NCI-H2081 treated with DMSO at 0.1 percent for 48 hours (cell line): ENCODE results near the gene ADPRHL1.

Experiments
- DNase-seq: peaks from one replicate; lab custom pipeline; 2025; lab: John Stamatoyannopoulos, UW

ADPRHL1 gene

DNA sequence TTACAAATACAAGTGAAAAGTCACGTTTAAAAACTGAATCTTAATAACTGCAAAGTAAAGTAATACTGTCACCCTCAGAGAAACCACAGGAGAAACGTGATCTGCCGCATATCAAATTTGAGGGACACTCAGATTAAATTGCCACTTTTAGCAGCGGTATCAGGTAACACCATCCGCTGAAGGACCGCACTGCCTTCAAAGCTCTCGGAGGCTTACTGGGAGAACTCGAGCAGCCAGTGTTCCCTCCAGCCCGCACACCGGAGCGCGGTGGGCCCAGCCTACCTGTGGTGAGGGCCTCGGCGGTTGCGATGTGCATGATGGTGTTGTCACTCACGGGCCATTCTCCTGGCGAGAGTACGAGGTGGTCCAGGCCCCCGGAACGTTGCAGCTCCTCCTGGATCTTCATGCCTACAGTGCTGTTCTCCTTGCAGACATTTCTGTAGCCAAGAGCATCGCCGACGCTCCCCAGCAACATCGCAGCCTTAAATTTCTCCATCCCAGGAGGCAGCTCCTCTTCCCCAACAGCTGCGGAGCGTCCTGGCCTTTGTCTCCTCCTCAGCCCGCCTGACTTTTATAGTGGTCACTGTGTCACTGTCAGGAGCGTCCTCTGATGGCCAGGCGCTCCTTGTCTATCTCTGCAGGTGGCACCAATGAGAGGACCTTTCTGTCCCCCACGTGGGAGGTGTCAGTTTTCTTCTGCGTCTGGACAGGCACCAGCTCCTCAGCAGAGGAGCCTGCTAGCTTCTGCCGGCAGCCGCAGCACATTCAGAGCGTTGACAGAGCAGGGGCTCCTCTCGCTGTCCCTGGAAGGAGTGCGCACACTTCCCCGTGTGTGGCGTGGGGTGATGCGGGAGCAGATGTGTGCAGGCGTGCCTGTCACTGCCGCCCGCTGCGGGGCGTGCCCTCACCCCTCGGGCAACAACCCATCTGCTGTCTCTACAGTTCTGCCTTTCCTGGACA, at the start of gene ADPRHL1:
ADPRHL1 (minus strand) TSS at position 547 of the 960 bp plus-strand sequence; CDS start at position 496, 51 bp downstream.
- no peak for DNase-seq

DNA sequence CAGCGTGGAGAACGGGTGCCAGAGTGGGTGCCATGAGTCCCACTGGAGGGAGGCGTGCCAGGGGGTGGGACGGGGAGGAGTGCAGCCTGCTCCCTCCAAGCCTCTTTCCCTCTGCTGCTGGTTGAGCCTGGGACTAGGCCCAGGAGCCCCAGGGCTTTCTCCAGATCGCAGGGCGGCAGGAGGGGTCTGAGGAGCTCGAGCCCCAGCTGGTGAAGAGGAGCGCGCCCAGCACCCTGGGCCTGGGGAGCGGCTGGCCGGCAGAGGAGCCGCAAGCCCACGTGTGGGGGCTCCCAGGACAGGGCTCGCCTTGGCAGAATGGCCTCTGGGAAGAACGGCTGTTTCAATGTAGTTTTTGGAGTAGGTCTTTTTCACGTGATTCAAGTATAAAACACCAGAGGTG, 49.4 kb upstream of the ADPRHL1 start:
- DNase-seq: no peak

DNA sequence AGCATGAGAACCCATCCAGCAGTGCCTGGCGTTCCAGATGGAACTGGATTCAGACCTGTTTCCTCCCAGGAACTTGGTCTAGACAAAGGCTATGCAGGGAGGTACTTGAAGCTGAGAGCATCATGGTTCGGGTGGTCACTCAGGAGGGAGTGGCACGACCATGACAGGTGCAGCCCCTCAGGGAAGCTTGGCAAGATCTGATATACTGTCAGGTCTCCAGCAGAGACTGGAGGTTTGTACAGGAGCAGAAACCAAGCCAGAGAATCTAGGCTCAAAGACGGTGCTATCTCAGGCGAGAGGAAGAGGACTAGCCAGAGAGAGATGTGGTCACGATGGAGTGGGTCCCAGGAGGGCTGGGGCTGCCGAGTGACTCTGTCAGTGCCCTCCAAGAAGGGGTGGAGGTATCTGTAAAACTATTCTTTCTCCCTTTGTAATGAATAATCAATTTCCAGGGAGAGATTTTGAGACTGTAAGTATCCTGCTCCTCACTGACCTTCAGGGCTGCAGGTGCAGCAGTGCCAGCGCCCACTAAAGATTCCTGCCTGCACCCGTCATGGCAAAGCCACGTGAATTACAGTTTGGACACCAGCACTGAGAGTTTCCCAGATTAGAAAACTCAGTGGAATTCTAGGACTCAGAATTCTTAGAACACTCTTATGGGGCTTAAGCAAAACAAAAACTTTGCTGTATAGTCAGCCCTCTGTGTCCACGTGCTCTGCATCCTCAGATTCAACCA, 47.4 kb upstream of the ADPRHL1 start:
- DNase-seq: no peak

DNA sequence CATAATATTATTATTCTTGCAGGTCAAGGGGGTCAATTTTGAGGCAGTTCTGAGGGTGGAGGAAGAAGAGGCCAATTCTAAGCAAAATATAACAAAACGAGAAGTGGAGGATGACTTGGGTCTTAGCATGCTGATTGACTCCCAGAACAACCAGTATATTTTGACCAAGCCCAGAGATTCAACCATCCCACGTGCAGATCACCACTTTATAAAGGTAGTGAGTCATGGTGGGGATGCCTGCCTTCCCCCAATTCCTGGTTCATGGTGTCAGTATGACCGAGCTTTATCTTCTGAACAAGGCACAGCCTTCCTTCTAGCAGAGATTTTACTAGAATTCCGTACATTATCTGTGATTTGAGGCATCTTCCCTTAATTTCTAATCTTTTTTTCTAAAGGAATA, 46.6 kb upstream of the ADPRHL1 start:
- DNase-seq: no peak

DNA sequence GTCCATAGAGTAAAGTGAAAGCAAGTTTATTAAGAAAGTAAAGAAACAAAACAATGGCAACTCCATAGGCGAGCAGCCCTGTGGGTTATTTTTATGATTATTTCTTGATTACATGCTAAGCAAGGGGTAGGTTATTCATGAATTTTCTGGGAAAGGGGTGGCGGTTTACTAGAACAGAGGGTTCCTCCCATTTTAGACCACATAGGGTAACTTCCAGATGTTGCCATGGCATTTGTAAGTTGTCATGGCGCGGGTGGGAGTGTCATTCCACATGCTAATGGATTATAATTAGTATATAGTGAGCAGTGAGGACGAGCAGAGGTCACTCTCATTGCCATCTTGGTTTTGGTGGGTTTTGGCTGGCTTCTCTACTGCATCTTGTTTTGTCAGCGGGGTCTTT, 45.6 kb upstream of the ADPRHL1 start:
- DNase-seq: no peak

DNA sequence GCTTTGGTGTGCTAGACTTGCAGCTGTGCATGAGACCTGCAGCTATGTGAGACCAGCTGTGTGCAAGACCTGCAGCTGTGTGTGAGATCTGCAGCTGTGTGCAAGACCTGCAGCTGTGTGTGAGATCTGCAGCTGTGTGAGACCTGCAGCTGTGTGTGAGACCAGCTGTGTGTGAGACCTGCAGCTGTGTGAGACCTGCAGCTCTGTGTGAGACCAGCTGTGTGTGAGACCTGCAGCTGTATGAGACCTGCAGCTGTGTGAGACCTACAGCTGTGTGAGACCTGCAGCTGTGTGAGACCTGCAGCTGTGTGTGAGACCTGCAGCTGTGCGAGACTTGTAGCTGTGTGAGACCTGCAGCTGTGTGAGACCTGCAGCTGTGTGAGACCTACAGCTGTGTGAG, 43.9 kb upstream of the ADPRHL1 start:
- no peak for DNase-seq

DNA sequence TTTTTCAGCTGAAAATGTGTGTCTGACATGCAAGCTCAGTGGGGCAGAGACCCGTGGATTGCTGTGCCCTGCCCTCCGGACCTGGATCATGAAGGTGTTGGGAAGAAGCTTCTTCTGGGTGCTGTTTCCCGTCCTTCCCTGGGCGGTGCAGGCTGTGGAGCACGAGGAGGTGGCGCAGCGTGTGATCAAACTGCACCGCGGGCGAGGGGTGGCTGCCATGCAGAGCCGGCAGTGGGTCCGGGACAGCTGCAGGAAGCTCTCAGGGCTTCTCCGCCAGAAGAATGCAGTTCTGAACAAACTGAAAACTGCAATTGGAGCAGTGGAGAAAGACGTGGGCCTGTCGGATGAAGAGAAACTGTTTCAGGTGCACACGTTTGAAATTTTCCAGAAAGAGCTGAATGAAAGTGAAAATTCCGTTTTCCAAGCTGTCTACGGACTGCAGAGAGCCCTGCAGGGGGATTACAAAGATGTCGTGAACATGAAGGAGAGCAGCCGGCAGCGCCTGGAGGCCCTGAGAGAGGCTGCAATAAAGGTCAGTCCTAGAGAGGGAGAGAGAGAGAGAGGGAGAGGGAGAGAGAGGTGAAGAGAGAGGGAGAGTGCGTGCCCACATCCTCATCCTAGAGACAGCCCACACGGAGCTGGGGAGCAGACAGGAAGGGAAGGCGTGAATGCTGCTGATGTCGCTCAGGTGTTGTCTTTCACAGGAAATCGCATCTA, 42.4 kb upstream of the ADPRHL1 start:
- DNase-seq: no peak

DNA sequence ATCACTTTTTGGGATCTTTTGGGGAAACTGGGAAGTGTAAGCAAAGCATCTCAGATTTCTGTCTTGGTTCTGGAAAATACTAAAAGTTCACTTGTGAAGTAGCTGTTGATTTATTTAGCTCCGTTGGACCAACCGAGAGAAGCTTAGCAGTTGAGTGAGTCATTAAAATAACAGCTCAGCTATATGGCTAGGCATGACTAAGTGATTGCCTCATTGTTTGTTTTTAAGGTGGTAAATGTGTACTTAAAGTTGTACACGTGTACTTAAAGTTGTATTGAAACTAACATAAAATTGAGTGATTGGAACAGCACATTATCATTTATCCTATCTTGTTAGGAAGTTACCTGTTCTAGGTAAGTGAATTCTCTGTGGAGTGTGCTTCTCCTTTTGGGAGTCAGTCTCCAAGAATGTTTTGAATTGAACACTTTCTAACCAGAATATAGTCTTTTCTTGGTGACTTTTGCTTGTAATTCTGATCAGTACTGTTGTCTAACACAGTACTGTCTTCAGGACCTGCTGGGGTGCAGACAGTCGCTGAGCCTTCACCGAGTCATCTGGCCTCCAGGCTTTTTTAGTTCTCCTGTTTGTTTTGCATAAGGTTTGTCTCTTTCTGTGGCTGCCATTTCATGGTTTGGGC, 40.1 kb upstream of the ADPRHL1 start:
- no peak for DNase-seq

DNA sequence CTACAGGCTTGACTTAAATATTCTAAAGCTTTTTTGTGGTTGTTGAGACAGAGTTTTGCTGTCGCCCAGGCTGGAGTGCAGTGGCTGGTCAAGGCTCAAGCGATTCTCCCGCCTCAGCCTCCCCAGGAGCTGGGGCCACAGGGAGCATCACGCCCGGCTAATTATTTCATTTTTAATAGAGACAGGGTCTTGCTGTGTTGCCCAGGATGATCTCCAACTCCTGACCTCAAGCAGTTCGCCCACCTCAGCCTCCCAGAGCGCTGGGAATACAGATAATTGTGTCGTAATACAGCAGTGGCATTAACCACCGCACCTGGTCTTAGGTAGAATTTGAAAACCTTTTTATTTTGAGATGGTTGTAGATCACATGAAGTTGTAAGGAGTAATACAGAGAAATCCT, 38.7 kb upstream of the ADPRHL1 start:
- no peak for DNase-seq

DNA sequence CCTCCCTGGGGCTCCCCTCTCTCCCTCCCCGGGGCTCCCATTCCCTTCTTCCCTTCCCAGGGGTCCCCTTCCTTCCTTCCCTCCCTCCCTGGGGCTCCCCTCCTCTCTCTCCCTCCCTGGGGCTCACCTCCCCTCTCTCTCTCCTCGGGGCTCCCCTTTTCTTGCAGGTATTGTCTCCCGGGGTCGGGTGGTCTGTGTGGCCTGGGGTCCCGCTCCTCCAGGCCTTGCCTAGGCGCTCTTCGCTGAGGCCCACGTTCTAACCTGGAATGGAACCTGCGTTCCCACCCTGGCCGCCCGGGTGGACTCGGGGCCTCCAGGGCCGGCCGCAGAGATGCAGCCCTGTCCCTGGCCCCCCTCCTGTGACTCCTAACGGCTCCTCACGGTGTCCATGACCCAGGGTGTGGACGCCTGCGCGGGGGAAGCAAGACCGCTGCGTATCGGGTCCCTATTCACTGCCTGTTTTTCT, 38.2 kb upstream of the ADPRHL1 start:
- DNase-seq: no peak

DNA sequence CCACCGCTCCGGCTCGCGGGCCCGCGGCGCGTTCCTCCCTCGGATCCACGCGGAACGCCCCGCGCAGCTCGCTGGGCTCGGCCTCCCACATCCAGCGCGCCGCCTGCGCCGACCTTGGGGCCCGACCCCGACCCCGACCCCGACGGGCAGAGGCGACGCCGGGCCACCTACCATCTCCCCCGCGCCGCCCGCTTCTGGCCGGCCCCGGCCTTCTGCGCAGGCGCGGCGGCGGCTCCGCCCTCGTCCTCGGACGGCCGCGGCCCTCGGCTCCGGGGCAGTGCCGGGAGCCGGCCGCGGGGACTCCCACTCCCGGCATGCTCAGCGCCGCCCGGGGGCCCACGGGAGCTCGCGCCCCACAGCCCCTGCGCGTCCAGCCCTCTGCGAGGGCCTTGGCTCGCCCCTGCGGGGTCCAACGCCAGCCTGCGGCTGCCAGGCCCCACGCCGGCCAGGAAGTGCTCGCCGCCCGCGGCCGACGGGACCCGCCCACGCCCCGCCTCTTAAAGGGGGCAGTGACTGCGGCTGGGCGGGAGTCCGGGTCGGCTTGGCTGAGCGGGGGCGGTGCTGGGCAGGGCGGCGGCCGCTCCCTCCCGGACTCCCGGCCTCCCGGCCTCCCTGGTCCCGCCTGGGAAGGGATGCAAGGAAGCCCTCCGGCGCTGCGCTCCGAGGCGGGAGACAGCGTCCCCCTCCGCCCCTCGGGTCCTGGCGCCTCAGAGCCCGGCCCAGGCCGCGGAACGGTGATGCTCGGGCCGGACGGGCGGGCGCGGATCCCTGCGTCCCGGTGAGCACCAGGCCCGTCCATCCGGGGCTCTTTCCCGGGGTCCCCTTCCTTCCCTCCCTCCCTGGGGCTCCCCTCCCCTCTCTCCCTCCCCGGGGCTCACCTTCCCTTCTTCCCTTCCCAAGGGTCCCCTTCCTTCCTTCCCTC, 37.5 kb upstream of the ADPRHL1 start, which contains the start of gene DCUN1D2:
DCUN1D2 (minus strand) TSS at position 216 of the 922 bp plus-strand sequence; CDS start at position 174, 42 bp downstream.
- peak; percentile 39 for DNase-seq

DNA sequence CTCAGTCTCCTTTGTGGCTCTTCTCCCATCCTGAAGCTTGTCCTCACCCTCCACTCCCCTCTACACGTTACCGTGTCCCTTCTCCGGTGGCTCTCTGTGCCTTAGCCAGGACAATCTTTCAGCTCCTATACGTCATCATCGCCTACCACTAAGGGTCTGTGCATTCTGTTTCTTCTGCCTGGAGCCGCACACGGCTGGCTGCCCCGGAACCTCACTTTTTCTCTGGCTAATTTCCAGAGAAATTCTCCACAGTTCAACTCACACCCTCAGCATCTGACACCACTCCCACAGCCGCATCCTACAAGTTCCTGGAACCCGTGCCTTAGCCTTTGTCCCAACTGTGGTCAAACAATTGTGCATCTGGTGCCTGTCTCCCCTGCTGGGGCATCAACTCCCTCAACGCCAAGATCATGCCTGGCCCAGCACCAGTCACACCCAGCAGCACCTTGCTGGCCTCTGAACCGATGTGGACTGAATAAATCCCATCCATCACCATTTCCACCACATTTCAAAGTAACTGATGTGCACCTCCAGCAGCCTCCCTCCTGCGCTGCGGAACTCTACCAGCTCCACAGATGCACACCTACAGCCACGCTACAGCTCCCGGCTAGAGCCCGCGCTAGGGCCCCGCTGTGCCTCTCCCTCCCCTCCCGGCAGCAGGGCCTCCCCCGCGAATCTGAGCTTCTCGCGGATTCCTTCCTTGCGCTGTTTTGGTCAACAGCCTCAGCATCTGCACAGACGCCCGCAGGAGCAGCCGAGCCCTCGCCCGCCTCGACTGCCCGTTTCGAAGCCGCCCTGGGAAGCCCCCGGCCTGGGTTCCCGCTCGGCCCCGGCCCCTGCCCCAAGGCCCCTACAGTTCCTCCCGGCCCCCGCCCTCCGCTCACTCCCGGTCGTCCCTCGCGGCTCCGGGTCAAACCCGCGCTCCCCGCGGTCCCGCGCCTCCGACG, 36.5 kb upstream of the ADPRHL1 start:
- DNase-seq: no peak

DNA sequence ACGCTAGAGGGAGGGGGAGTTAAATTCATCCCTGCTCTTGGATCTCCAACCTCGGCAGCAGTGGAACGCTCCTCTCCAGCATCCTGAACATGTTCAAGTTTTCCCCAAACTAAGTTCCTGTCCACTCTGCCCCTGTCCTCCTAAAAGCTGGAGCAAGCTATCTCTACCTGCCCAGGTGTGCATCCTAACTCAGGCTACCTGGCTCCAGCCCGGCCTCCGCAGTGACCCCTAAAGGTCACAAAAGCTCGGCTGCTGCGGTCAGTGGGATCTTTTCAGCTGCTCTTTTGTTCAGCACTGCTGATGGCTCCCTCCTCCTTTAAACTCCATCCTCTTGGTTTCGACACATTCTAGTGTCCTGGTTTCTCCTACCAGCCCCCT, 35.9 kb upstream of the ADPRHL1 start:
- no peak for DNase-seq

DNA sequence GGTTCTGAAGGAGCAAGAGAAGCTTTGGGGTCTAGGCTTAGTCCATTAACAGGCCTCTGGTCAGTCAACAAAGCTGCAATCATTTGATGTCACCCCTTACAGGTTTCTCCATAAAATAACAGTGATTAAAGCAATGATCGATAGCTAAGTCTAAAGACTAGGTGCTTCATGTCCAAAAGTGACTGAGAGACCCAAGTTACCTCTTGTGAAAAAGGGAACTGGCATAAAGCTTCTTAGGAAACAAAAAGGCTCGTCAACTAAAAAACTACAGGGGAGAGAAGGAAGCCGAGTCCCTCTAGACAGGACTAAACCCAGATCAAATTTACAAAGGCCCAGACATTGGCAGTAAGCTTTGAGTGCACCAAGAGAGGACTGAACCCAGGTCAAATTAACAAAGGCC, 35.0 kb upstream of the ADPRHL1 start:
- no peak for DNase-seq

DNA sequence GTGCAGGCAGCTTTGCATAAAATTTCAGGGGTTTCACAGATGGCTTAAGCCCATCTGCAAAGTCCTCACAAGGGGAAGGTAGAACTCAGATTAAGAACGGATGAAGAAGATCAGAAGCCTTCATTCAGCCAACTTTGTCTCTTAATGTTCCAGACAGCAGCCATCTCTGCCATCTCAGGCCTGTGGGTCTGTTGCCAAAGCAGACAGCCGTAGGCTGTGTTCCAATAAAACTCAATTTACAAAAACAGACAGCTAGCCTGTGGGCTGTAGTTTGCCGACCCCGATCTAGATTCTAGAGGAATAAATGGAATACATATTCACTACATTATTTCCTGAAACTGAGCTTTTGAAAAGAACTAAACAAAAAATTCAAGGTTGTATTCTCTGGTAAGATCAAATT, 33.4 kb upstream of the ADPRHL1 start:
- DNase-seq: no peak

DNA sequence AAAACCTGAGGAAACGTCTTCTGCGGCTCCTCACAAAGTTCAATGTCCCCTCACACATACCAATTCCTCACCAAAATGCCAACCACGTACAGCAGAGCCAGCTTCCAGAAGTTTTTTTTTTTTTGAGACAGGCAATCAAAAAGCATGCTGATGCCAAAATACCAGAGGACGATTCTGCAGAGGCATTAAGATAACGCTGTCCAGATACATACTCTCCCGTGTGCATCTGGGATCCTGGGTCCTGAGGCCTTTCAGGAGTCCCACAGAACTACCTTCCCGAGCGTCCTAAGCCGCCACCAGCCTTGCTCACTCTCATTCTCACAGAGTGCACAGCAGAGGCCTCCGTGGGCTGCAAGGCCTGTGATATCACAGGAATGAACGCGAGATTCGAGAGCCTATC, 32.3 kb upstream of the ADPRHL1 start:
- no peak for DNase-seq

DNA sequence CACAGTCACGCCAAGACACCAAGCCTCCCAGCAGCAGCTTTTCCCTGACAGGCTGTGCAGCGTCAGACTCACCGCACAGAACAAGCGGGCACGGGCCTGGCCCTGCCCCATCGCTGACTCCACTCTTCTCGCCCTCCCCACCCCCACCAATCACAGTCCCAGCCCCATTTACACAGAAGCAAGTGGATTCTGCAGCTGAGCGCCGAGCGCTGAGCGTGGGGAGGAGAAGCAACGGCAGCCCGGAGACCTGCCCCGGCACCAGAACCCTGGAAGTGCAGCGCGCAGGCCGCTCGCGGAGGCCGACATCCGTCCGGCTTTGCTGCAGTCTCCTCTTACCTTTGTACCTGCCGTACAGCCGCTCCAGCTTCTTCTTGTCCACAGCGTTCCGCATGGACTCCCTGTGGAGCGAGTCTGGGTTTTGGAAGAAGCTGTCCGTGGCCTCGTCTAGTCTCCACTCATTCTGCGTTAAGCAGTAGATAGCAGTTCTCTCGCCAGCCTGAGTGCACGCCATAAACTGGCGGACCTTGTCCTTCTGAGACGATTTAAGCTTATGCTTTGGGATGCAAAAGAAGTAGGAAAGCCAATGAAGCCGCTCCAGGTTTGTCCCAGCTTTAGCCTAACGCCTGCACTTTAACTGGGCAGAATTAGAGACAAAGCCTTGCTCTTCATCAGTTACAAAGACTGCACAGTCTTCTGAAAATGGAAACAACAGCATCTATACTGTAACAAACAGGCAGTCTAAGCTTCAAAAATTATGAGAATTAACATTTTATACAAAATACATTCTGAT, 30.4 kb upstream of the ADPRHL1 start:
- no peak for DNase-seq

DNA sequence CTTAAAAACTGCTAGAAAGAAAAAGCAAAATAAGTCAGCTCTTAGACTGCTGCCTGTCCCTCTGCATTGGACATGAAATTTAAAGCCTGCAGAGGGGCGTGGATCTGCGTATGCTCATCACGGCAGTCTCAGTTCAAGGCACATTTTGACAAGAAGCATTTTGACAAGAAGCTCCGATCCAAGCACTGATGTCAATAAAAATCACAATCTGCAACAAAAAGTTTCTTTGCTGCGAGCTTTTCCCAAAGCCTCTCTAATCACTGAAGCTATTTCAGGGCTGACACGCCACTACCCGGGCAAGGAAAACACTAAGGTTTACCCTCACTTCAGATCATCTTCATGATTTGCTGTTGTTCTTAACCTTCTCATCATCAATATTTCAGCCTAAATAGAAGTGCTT, 29.8 kb upstream of the ADPRHL1 start:
- no peak for DNase-seq

DNA sequence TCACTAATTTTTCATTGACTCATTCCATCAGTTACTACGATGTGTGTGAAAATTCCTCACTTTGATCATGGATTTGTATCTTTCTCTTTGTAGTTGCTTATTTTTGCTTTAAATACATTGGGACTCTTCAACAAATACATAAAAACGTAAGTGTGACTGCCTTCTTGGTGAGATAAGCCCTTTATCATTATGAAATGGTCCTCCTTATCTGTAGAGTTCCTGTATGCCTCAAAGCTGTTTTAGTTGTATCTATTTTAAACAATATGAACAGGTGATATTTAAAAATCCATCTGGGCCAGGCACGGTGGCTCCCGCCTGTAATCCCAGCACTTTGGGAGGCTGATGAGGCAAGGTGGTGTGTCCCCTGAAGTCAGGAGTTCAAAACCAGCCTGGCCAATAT, 25.9 kb upstream of the ADPRHL1 start:
- DNase-seq: no peak
